ENCODE measurements around the gene MOB3C.

MOB3C gene

DNA sequence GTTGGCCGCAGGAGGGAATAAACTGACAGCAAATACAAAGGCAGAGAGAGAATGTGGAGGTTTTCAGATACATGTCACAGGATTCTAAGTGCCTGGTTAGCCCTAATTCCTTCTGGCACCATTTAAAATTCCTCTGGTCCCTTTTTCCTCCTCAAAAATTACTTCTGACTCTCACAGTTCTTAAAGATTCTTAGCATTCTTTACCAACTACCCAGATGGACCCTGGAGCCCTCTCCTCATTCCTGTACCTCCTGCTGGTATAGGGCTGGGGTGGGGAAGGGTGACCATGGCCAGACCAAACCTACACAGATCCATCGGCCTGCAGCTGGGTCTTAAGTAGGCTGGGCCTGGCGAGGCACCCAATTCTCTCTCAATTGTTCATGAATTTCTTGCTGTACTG lies 19.8 kb downstream of the MOB3C start:
- Histone ChIP-seq H3K36me3 (ENCODE audit: low read length) (no peaks in the 10 kb centered on the region), H3F3A (ENCODE audit: insufficient read depth) (no peaks in the 10 kb centered on the region), H3K4me3 (ENCODE audit: insufficient read depth, low read length, poor library complexity, severe bottlenecking) (no peak overlapping the region), H3K4me2 (ENCODE audit: low read depth, low read length, poor library complexity, severe bottlenecking) (no peak overlapping the region), H3K27ac (ENCODE audit: low read depth, low read length) (no peak overlapping the region), H3K9ac (ENCODE audit: low read length) (no peak overlapping the region), H4K20me1 (ENCODE audit: low read depth, low read length) (no peaks in the 10 kb centered on the region), H3K9me3 (ENCODE audit: insufficient read depth, low read length) (no peaks in the 10 kb centered on the region), H3K79me2 (ENCODE audit: insufficient read depth, low read length) (no peaks in the 10 kb centered on the region), H3K27me3 (ENCODE audit: low read length) (no peaks in the 10 kb centered on the region), H3K9me2 (replicated peaks; ENCODE audit: insufficient read depth, low read length) (no peaks in the 10 kb centered on the region), H2AFZ (ENCODE audit: low read depth, low read length, severe bottlenecking) (no peak overlapping the region)
- TF ChIP-seq EZH2phosphoT487 (conservative IDR thresholded peaks at IDR 0.05; ENCODE audit: low read length): no peak
- TF ChIP-seq, protein P1, sequence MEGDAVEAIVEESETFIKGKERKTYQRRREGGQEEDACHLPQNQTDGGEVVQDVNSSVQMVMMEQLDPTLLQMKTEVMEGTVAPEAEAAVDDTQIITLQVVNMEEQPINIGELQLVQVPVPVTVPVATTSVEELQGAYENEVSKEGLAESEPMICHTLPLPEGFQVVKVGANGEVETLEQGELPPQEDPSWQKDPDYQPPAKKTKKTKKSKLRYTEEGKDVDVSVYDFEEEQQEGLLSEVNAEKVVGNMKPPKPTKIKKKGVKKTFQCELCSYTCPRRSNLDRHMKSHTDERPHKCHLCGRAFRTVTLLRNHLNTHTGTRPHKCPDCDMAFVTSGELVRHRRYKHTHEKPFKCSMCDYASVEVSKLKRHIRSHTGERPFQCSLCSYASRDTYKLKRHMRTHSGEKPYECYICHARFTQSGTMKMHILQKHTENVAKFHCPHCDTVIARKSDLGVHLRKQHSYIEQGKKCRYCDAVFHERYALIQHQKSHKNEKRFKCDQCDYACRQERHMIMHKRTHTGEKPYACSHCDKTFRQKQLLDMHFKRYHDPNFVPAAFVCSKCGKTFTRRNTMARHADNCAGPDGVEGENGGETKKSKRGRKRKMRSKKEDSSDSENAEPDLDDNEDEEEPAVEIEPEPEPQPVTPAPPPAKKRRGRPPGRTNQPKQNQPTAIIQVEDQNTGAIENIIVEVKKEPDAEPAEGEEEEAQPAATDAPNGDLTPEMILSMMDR (IDR thresholded peaks at IDR 0.05; ENCODE audit: insufficient read depth, low read length, poor library complexity, severe bottlenecking): no peak

- Histone ChIP-seq H3K27ac (ENCODE audit: low read depth, low read length) (no peak overlapping the region), H2AFZ (ENCODE audit: low read depth, low read length, severe bottlenecking) (no peak overlapping the region), H3K36me3 (ENCODE audit: low read length) (no peaks in the 10 kb centered on the region), H3K9ac (ENCODE audit: low read length) (no peak overlapping the region), H3K4me2 (ENCODE audit: low read depth, low read length, poor library complexity, severe bottlenecking) (no peak overlapping the region), H3K9me3 (ENCODE audit: insufficient read depth, low read length) (no peaks in the 10 kb centered on the region), H3K9me2 (replicated peaks; ENCODE audit: insufficient read depth, low read length) (no peaks in the 10 kb centered on the region), H3F3A (ENCODE audit: insufficient read depth) (no peaks in the 10 kb centered on the region), H3K79me2 (ENCODE audit: insufficient read depth, low read length) (no peaks in the 10 kb centered on the region), H3K27me3 (ENCODE audit: low read length) (no peaks in the 10 kb centered on the region), H3K4me3 (ENCODE audit: insufficient read depth, low read length, poor library complexity, severe bottlenecking) (no peak overlapping the region), H4K20me1 (ENCODE audit: low read depth, low read length) (no peaks in the 10 kb centered on the region)
- TF ChIP-seq, protein P1 (IDR thresholded peaks at IDR 0.05; ENCODE audit: insufficient read depth, low read length, poor library complexity, severe bottlenecking): no peak
- TF ChIP-seq EZH2phosphoT487 (conservative IDR thresholded peaks at IDR 0.05; ENCODE audit: low read length): no peak
Measured at GRCh38 chr1:46596036-46596435, 20.6 kb downstream of the MOB3C start.

DNA sequence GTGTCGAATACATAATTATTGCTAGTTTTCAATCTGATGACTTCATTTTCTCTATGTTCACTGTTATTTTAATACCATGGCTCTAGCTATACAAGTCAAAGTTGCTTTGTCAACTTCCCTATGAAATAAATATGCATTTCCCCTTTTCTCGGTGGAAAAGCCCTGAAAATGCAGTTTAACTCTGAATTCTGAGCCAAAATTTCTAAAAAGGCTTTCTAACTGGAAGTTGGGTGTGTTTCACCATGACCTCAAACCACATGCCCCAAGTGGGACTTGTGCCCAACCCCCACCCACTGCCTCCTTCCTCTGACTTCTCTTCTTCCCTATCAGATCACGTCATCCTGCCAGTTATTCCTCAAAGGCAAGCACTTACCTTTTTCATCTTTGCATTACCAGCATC lies 21.5 kb downstream of the MOB3C start:
- Histone ChIP-seq H3K27me3 (ENCODE audit: low read length) (no peaks in the 10 kb centered on the region), H3K27ac (ENCODE audit: low read depth, low read length) (no peak overlapping the region), H3F3A (ENCODE audit: insufficient read depth) (no peaks in the 10 kb centered on the region), H3K9ac (ENCODE audit: low read length) (no peak overlapping the region), H3K9me2 (replicated peaks; ENCODE audit: insufficient read depth, low read length) (no peaks in the 10 kb centered on the region), H3K79me2 (ENCODE audit: insufficient read depth, low read length) (no peaks in the 10 kb centered on the region), H4K20me1 (ENCODE audit: low read depth, low read length) (no peaks in the 10 kb centered on the region), H3K36me3 (ENCODE audit: low read length) (no peaks in the 10 kb centered on the region), H3K4me2 (ENCODE audit: low read depth, low read length, poor library complexity, severe bottlenecking) (no peak overlapping the region), H2AFZ (ENCODE audit: low read depth, low read length, severe bottlenecking) (no peak overlapping the region), H3K4me3 (ENCODE audit: insufficient read depth, low read length, poor library complexity, severe bottlenecking) (no peak overlapping the region), H3K9me3 (ENCODE audit: insufficient read depth, low read length) (no peaks in the 10 kb centered on the region)
- no peak for TF ChIP-seq EZH2phosphoT487 (conservative IDR thresholded peaks at IDR 0.05; ENCODE audit: low read length)
- TF ChIP-seq, protein P1 (IDR thresholded peaks at IDR 0.05; ENCODE audit: insufficient read depth, low read length, poor library complexity, severe bottlenecking): no peak

Data from SU-DHL-6 (cell line).